Measurements from ENCODE around the gene TMEM80. TPM values are rescaled to one million over a fixed set of nuclear protein-coding genes. Genes with fewer than 3 reads are reported as not detected.
A peak's percentile ranks its signal among the peaks of the same experiment; 100 is the strongest.
"Not testable (repeated sequence)": the region's sequence is repeated elsewhere in the genome, so short reads cannot be mapped to it uniquely, and the experiment has no call there.

TMEM80 gene
- total RNA-seq, 1 donor from 2014 or later = 37.4 TPM

- Mint-ChIP-seq H3K27ac (no peak overlapping the region), H3K27me3 (peaks cover 13% of the 10 kb centered on the region), H3K9me3 (no peaks in the 10 kb centered on the region), H3K4me1 (ENCODE audit: unreplicated experiment) (peaks cover 15% of the 10 kb centered on the region), H3K36me3 (peaks cover 3% of the 10 kb centered on the region), H3K4me3 (no peak overlapping the region)
- no peak for DNase-seq (ENCODE audit: extremely low spot score, unreplicated experiment)
- no peak for TF ChIP-seq CTCF (conservative IDR thresholded peaks at IDR 0.05)
Observed at GRCh38 chr11:733072-733471, 37.5 kb downstream of the TMEM80 start.

- not testable (repeated sequence) for H3K9me3 Mint-ChIP-seq; DNase-seq (ENCODE audit: extremely low spot score, unreplicated experiment); H3K36me3 Mint-ChIP-seq
- Mint-ChIP-seq H3K27ac (peak overlapping the region; percentile 78), H3K4me1 (ENCODE audit: unreplicated experiment) (peaks cover 16% of the 10 kb centered on the region), H3K27me3 (peaks cover 13% of the 10 kb centered on the region), H3K4me3 (peak overlapping the region; percentile 39)
Observed at GRCh38 chr11:734541-734940, 38.9 kb downstream of the TMEM80 start.

DNA sequence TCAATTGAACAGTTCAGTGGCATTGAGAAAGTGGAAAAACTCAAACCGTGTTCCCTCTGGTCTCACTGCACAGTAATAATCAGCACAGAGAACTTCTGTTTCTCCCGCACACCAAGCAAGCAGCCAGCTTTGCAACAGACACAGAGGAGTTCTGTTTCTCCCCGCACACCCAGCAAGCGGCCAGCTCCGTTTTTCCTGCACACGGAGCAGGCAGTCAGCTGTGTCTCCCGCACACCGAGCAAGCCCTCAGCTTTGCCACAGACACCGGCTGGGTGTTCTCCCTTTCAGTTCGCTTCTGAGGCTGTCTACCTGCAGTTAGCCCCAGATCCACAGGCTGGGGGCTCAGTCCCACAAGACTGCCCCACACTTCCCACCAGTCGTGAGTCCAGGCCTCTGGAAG is 41.8 kb downstream of the TMEM80 start:
- Mint-ChIP-seq H3K4me3 (peak overlapping the region; percentile 86), H3K36me3 (peaks cover 3% of the 10 kb centered on the region), H3K9me3 (no peaks in the 10 kb centered on the region), H3K4me1 (ENCODE audit: unreplicated experiment) (peaks cover 12% of the 10 kb centered on the region), H3K27me3 (peaks cover 10% of the 10 kb centered on the region), H3K27ac (peak overlapping the region; percentile 98)
- no peak for TF ChIP-seq CTCF (conservative IDR thresholded peaks at IDR 0.05)
- no peak for DNase-seq (ENCODE audit: extremely low spot score, unreplicated experiment)

DNA sequence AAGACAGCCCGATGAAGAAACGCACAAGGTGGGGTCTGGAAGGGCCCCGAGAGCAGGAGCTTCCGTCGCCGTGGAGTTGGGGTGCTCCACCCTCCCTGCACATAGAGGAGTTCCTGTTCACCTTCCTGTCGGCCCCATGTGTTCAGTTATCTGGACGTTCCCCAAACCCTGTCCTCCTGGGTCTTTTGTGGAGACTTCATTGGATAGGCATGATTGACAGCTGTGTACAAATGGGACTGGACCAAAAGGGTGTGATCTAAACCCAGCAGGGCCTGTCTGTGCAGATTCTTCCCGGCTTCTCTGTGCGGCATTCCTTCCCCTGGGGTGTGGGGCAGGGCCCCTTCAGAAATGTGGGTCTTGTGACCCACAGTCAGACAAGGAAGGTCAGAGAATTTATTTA is 42.3 kb downstream of the TMEM80 start:
- Mint-ChIP-seq H3K4me1 (ENCODE audit: unreplicated experiment) (peaks cover 12% of the 10 kb centered on the region), H3K4me3 (peak overlapping the region; percentile 86), H3K27ac (peak overlapping the region; percentile 98), H3K27me3 (peaks cover 10% of the 10 kb centered on the region)
- not testable (repeated sequence) for H3K9me3 Mint-ChIP-seq; DNase-seq (ENCODE audit: extremely low spot score, unreplicated experiment); H3K36me3 Mint-ChIP-seq

- Mint-ChIP-seq H3K9me3 (no peaks in the 10 kb centered on the region), H3K4me3 (no peak overlapping the region), H3K27ac (no peak overlapping the region), H3K27me3 (peaks cover 5% of the 10 kb centered on the region), H3K36me3 (no peaks in the 10 kb centered on the region), H3K4me1 (ENCODE audit: unreplicated experiment) (peaks cover 19% of the 10 kb centered on the region)
- no peak for TF ChIP-seq CTCF (conservative IDR thresholded peaks at IDR 0.05)
- no peak for DNase-seq (ENCODE audit: extremely low spot score, unreplicated experiment)
Observed at GRCh38 chr11:742156-742546, 46.5 kb downstream of the TMEM80 start.

- H3K27ac Mint-ChIP-seq = no peak overlapping the region
- TF ChIP-seq CTCF (conservative IDR thresholded peaks at IDR 0.05) = no peak
Observed at GRCh38 chr11:742571-743201, 47.1 kb downstream of the TMEM80 start.

GRCh38 chr11:745428-745827 is 49.8 kb downstream of the TMEM80 start:
- TF ChIP-seq CTCF (conservative IDR thresholded peaks at IDR 0.05) = no peak
- H3K4me3 Mint-ChIP-seq = peak overlapping the region; percentile 30
- DNase-seq (ENCODE audit: extremely low spot score, unreplicated experiment) = no peak
- H3K27me3 Mint-ChIP-seq = no peaks in the 10 kb centered on the region
- no peak overlapping the region for H3K27ac Mint-ChIP-seq
- no peaks in the 10 kb centered on the region for H3K36me3 Mint-ChIP-seq
- peaks cover 16% of the 10 kb centered on the region for H3K4me1 Mint-ChIP-seq (ENCODE audit: unreplicated experiment)
- no peaks in the 10 kb centered on the region for H3K9me3 Mint-ChIP-seq

More at GRCh38 chr11:742571-743201, 47.1 kb downstream of the TMEM80 start:
- H3K36me3 Mint-ChIP-seq = no peaks in the 10 kb centered on the region
- H3K4me3 Mint-ChIP-seq = no peak overlapping the region
- peaks cover under 1% of the 10 kb centered on the region for H3K27me3 Mint-ChIP-seq
- no peaks in the 10 kb centered on the region for H3K9me3 Mint-ChIP-seq
- peaks cover 13% of the 10 kb centered on the region for H3K4me1 Mint-ChIP-seq (ENCODE audit: unreplicated experiment)
- no peak for DNase-seq (ENCODE audit: extremely low spot score, unreplicated experiment)
